ENCODE measurements around the gene NCOR2. TPM values are rescaled to one million over a fixed set of nuclear protein-coding genes. Genes with fewer than 3 reads are reported as not detected.
A peak's percentile ranks its signal among the peaks of the same experiment; 100 is the strongest.

NCOR2 gene
- total RNA-seq (100 to 1,000 TPM; 118 to 200 (median 136) TPM), polyA plus RNA-seq (10 to 100 TPM; 46.9 to 74.0 TPM)
- long read RNA-seq, donor 1, partial matches to known transcripts = 46 of 102 reads
- long read RNA-seq, donor 1, other reads (novel, unspliced or antisense) = 56 of 102 reads
- long read RNA-seq, donor 2, partial matches to known transcripts = 50 of 108 reads
- long read RNA-seq, donor 2, other reads (novel, unspliced or antisense) = 58 of 108 reads
- long read RNA-seq, donor 3, partial matches to known transcripts = 36 of 58 reads
- long read RNA-seq, donor 3, other reads (novel, unspliced or antisense) = 20 of 58 reads

DNA sequence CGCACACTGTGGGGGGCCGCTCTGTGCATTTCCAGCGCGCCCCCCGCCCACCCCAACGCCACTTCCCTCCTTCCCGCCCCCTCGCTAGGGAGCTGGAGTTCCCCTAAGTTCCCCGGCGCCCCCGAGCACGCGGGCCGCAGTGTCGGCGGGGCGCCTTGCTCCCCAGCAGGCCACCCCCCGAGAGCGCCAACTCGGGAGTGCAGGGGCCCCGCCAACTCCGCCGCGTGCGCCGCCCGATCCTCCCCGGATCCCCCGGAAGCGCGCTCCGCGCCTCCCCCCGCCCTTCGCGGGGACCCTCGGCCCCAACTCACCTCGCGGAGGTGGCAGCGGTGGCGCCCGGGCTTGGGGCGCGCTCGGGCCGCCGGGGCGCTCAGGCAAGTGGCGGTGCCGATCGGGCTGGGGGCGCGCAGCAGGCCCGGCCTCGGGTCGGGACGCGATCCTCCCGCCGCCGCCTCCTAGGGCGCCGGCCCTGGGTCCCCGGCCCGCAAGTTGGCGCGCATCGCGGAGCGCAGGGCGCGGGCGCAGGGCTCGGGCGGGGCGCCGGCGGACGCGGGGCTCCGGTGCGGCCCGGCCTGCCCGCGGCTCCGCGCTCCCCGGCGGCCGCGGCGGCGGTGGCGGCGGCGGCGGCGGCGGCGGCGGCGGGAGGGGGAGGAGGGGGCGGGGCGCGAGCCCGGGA is at the start of gene NCOR2:
Gene NCOR2, minus strand, starts transcription at position 616 of the 676 bp plus-strand sequence. CDS start 72,361 bp downstream, outside the sequence.
- no peaks in the 10 kb centered on the region for H3K27me3 ChIP-seq
- H3K9me3 ChIP-seq = no peaks in the 10 kb centered on the region
- WGBS, 2 donors = 1% methylated on average over 58 to 92 of the region's 106 CpGs
- H3K36me3 ChIP-seq = peaks cover 0 to 8% (median 0%) of the 10 kb centered on the region in 9 donors
- H3K27ac ChIP-seq = peak within 1 kb of the TSS; percentile 96 to 100 (median 99)
- ATAC-seq (peak in 3 of 8 donors; percentile 2 to 8 (median 4)), DNase-seq (peak in 1 of 2 donors; percentile 53)
- TF ChIP-seq, protein P1, sequence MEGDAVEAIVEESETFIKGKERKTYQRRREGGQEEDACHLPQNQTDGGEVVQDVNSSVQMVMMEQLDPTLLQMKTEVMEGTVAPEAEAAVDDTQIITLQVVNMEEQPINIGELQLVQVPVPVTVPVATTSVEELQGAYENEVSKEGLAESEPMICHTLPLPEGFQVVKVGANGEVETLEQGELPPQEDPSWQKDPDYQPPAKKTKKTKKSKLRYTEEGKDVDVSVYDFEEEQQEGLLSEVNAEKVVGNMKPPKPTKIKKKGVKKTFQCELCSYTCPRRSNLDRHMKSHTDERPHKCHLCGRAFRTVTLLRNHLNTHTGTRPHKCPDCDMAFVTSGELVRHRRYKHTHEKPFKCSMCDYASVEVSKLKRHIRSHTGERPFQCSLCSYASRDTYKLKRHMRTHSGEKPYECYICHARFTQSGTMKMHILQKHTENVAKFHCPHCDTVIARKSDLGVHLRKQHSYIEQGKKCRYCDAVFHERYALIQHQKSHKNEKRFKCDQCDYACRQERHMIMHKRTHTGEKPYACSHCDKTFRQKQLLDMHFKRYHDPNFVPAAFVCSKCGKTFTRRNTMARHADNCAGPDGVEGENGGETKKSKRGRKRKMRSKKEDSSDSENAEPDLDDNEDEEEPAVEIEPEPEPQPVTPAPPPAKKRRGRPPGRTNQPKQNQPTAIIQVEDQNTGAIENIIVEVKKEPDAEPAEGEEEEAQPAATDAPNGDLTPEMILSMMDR (IDR thresholded peaks at IDR 0.05) = peak in 1 of 9 donors; percentile 9
- intact Hi-C loops (cut with DNase I) = loop anchor here (2.0 to 10.0 kb wide), 19 partner anchors 48 to 512 kb away; no protein-coding TSS in a partner anchor
- peaks cover 19 to 64% (median 53%) of the 10 kb centered on the region in 9 donors for H3K4me1 ChIP-seq
- peak within 1 kb of the TSS; percentile 81 to 99 (median 96) for H3K4me3 ChIP-seq

DNA sequence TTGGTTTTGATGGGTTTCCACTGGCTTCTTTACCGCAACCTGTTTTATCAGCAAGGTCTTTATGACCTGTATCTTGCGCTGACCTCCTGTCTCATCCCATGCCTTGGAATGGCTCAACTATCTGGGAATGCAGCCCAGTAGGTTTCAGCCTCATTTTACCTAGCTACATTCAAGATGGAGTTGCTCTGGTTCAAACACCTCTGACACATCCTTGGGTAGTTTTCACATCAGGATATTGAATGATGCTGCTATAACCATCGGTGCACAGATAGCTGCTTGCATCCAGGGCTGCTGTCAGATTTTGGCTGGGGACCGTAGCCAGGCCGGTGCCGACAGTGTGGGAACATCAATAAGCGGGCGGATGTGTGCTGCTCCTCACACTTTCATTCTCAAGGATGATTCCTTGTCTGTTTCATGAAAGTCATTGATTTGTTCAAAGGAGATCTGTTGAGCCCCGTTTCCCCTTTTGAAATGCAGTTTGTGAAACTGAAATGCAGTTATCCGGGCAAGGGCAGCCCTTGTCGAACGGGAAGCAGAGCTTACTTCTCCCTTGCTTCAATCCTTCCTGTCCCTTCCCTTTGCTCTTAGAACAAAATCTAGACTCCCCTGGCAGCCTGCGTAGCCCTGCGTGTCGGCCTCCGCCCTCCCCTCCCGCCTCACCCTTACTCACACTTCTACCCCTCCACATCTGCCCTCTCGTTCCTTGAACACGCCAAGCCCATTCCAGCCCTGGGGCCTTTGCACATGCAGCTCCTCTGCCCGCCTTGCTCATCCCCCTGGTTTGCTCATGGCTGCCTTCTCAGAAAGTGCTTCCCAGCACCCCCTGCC is 49.2 kb upstream of the NCOR2 start:
- no peaks in the 10 kb centered on the region for H3K36me3 ChIP-seq
- TF ChIP-seq, protein P1 (IDR thresholded peaks at IDR 0.05) = no peak
- ATAC-seq (no peak), DNase-seq (no peak)
- H3K9me3 ChIP-seq = peaks cover 0 to 8% (median 0%) of the 10 kb centered on the region in 11 donors
- 87 to 89% methylated on average over 20 of the region's 20 CpGs for WGBS, 2 donors
- peak overlapping the region in 1 of 10 donors; percentile 55 for H3K27ac ChIP-seq
- peaks cover 2 to 34% (median 18%) of the 10 kb centered on the region in 9 donors for H3K4me1 ChIP-seq
- H3K4me3 ChIP-seq = no peak overlapping the region
- intact Hi-C loops (cut with DNase I) = no loop called here
- no peaks in the 10 kb centered on the region for H3K27me3 ChIP-seq

DNA sequence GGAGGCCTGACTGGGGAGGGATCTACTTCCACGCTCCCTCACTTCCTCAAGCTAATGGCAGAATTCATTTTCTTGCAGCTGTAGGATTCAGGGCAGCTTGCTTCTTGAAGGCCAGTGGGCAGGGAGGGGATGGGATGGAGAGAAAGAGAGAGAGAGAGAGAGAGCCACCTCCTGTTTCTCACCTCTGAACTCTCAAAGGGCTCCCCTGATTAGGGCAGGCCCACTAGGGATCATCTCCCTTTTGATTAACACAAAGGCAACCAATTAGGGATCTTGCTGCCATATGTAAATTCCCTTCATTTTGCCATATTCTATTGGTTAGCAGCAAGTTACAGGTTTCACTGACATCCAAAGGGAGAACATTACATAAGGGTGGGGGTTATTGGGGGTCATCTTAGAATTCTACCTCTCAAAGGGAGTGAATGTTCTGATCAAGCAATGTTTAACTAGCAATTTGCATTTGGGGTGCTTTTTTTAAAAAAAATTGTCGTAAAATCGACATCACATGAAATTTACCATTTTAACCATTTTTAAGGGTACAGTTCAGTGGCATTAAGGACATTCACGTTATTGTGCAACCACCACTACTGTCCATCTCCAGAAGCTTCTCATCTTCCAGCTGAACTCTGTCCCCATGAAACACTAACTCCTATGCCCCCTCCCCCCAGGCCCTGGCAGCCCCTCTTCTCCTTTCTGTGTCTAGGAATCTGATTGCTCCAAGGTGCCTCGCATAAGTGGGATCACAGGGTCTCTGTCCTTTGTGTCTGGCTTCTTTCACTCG is 47.3 kb upstream of the NCOR2 start:
- no peak overlapping the region for H3K27ac ChIP-seq
- peaks cover 0 to 31% (median 4%) of the 10 kb centered on the region in 9 donors for H3K4me1 ChIP-seq
- H3K27me3 ChIP-seq = peaks cover 0 to 3% (median 0%) of the 10 kb centered on the region in 7 donors
- intact Hi-C loops (cut with DNase I) = no loop called here
- 93% methylated on average over 6 of the region's 6 CpGs for WGBS, 2 donors
- no peaks in the 10 kb centered on the region for H3K36me3 ChIP-seq
- TF ChIP-seq, protein P1 (IDR thresholded peaks at IDR 0.05) = no peak
- ATAC-seq (no peak), DNase-seq (no peak)
- H3K4me3 ChIP-seq = no peak overlapping the region
- H3K9me3 ChIP-seq = peaks cover 0 to 8% (median 0%) of the 10 kb centered on the region in 11 donors

Data from heart right ventricle (tissue), 16 donors.